Activated naive CD4-positive, alpha-beta T cell treated with anti-CD3 and anti-CD28 coated beads, Interleukin-2, amount 10 ng/mL, durations not matched to agents 5 hours and 36 hours (primary cell): ENCODE results near the gene SLC7A6OS. TPM values are rescaled to one million over a fixed set of nuclear protein-coding genes. Genes with fewer than 3 reads are reported as not detected.

ENCODE experiments used
- total RNA-seq, 2 experiments: library from RNA; stranded (reverse); gene quantifications; one replicate each; pipeline ENCODE4 v1.2.3, GENCODE V29; 2021

The SLC7A6OS gene
- total RNA-seq = 10 to 100 TPM; 30.5 to 31.9 TPM

GRCh38 chr16:68310774-68311511 lies at the start of gene SLC7A6OS, which contains the start of gene PRMT7:
Gene SLC7A6OS, minus strand, starts transcription at chr16:68310946. Its CDS starts 20 bp downstream, at chr16:68310926.
Gene PRMT7, plus strand, starts transcription at chr16:68311019. Its CDS starts 4,961 bp downstream, at chr16:68315980.

GRCh38 chr16:68264128-68265077 lies 46.3 kb downstream of the SLC7A6OS start, which contains the start of gene SLC7A6:
Gene SLC7A6, plus strand, starts transcription at chr16:68264526. Its CDS starts 10,201 bp downstream, at chr16:68274727.

Other genes starting within 250 kb of the SLC7A6OS start
- gene NFATC3, start 225.6 kb downstream of the SLC7A6OS start, total RNA-seq = 100 to 1,000 TPM; 116 to 117 TPM
- under 1 TPM in 1 of 2 experiments, not detected in 1; 0.07 TPM for gene ESRP2, start 74.8 kb downstream of the SLC7A6OS start, total RNA-seq
- gene PLA2G15, start 65.6 kb downstream of the SLC7A6OS start, total RNA-seq = 1 to 10 TPM; 8.8 to 9.2 TPM
- gene SLC7A6, start 46.4 kb downstream of the SLC7A6OS start, total RNA-seq = 100 to 1,000 TPM; 112 TPM
- 10 to 100 TPM; 57.1 to 62.3 TPM for gene PRMT7, start 73 bp upstream of the SLC7A6OS start, total RNA-seq
- gene SMPD3, start 137.6 kb upstream of the SLC7A6OS start, total RNA-seq = 1 to 10 TPM; 3.2 to 3.9 TPM
- gene ZFP90, start 228.3 kb upstream of the SLC7A6OS start, total RNA-seq = 10 to 100 TPM; 39.2 to 42.6 TPM